ENCODE results near the gene GATA5.

The GATA5 gene

DNA sequence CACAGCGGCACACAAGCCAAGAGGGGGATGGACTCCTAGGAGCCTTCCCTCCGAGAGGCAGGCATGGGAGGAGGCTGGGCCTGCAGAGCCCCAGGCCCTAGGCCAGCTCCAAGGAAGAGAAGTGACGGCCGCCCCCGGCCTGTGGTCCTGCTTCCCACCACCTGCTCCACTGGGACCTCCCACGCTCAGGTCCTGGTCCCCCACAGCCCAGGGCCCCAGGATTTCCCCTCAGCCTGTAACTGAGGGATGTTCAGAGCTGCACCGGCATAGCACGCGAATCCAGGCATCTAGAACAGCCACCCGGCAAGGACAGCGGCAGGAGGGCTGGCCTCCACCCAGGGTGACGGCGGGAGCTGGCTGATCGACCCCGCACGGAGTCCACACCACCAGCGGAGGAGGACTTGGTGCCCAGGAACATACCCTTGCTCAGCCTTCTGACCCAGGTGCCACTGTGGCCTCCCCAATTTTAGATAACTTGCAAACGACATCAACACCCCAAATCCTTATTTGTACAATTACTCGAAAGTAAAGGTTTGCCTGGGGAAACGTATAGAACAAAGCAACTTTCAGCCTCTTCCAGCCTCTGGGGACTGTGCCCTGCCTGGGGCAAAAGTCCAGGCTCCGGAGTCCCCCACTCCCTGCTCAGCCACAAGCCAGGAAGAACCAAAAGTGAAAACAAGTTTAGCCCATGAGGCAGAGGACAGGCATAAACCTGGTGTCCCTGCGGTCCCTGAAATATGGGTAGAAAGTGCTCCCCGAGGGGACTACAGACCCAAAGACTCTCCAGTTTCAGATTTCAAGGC is 3.5 kb downstream of the GATA5 start:
- DNase-seq: no peak

DNA sequence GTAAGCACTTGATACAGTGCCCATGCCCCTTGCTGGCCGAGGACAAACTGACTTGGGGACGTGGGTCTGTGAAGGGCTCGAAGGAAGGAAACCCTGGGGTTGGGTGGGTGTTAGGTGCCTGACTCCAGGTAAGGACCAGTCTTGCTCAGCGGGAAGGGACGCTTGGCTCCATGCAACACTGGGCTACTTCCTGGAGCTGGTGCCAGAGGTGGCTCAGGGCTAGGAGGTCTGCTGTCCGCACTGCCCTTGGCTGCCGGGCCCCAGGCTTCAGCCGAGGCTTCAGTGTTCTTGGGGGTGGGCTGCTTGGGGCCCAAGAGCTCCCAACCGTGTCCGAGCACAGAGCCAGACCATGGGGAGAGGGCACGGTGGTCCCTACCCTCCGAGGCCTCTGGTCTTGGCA is 5.3 kb downstream of the GATA5 start:
- DNase-seq: no peak

- DNase-seq: no peak
Measured at GRCh38 chr20:62470001-62470400, 5.8 kb downstream of the GATA5 start.

DNA sequence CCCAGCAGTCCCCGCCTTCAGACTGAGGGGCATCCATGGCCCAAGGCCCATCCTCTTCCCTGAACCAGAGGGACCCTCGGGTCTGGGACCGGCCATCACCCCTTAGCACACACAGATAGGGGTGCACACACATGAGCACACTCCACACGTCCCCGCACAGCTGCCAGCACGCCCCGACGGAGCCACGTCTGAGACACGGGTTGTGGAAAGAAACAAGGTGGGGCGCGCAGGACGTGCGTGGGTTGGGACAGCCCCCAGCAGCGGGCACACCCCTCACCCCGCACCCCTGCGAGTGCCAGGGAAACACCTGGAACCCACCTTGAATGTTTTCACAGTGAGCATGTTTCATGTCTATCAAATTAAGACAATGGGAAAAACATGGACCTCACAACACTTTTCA is 6.4 kb downstream of the GATA5 start:
- DNase-seq: no peak

- no peak for DNase-seq
Measured at GRCh38 chr20:62466806-62467537, 8.8 kb downstream of the GATA5 start.

DNA sequence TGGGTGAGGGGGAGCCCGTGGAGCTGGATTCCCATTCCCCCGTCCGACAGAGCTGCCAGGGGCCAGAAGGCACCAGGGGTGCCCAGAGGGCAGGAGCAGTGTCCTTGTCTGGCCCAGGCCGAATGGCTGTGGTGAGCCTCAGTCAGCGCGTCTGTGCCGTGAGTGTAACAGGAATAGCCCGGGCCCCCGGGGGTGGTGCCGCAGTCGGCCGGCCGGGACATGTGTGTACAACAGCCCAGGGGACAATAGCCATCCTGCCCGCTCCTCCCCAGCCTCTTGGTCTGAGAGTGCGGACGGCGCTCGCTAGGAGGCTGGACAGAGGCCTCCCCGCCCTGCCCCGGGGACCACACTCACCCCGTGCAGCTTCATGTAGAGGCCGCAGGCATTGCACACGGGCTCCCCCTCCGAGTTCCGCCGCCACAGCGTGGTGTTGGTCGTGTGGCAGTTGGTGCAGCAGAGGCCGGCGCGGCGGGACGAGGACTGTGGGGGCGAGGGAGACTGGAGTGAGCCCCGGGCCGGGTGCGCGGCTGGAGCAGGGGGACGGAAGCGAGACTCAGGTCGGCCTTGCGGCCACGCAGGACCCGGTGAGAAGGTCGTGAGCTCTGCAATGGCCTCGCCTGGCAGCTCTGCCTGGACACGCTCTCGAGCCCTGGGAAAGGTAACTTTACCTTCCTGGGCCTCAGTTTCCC is 9.6 kb downstream of the GATA5 start:
- DNase-seq: no peak

GRCh38 chr20:62464990-62465389 is 10.8 kb downstream of the GATA5 start:
- DNase-seq: no peak

GRCh38 chr20:62464425-62464770 is 11.4 kb downstream of the GATA5 start:
- no peak for DNase-seq

DNA sequence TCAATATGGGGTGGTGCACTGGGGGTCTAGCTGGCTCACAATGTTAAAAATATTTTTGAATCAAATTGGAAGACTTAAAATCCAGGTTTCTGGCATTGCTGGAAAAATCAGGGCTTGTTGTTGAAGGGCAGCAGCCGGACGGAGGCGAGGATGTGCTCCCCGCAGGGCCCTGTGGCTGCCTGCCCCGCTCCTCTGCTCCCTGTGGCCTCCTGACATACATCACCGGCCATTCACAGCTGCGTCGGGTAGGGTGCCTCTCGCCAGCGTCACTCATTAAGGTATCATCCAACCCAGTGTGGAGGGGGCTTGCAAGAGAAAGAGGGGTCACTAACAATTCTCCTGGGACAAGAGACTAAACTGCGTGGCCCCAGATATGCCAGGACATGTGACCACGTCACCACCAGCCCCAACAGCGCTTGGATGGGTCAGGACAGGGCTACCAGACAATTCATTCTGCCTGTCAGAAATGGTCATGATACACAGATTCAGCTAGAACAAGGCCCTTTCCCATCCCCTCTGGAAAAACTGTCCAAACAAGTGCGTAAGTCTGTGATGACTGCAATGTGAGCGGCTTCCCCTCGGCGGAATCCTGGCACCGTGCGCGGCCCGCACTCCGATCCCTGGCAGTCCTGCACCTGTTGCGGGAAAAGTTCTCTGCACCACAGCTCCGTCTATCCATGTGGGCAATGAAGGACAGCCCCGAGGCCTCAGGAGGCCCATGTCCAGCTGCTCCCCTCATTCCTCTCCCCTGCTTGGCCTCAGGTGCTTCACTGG is 12.0 kb downstream of the GATA5 start:
- DNase-seq: no peak

GRCh38 chr20:62462976-62463592 is 12.7 kb downstream of the GATA5 start:
- DNase-seq: no peak

GRCh38 chr20:62461834-62462233 is 14.0 kb downstream of the GATA5 start:
- DNase-seq: no peak

- no peak for DNase-seq
Measured at GRCh38 chr20:62461157-62461556, 14.6 kb downstream of the GATA5 start.

GRCh38 chr20:62460678-62461077 is 15.1 kb downstream of the GATA5 start:
- no peak for DNase-seq

DNA sequence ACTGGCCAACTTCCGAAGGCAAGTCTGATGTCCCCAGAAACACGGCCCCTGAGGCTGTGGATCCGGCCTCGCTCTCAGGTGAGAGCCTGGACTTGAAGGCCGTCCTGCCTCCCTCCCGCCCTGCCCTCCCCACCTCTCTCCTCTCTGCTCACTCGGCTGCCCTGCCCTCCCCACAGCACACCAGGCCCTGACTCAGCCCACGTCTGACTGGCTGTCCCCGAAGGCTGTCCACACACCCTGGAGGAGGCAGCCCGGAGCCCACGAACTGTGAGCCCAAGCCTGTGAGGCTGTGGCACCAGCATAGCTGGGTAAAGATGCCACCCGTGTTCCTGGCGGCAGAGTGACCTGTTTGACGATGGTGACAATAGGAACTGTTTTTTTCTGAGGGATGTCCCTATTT is 16.3 kb downstream of the GATA5 start:
- no peak for DNase-seq

- no peak for DNase-seq
Measured at GRCh38 chr20:62458275-62459251, 17.2 kb downstream of the GATA5 start.

DNA sequence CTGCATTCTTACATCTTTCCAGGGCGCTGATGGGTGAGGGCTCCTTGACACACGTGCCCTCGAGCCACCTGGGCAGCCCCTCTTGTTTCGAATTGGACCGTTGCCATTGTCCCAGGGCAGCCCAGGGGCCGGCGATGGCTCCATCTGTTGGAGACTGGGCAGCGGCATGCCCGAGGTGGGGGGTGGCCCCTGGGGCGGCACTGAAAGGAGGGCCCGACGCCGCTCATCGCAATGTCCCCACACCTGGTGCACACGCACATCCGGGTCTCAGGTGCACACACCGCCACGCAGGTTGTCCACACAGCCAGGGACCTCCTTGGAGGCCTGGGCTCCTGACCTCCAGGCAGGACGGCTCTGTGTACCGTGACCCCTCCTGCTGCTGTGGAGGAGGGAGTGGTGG is 18.0 kb downstream of the GATA5 start:
- no peak for DNase-seq

- no peak for DNase-seq
Measured at GRCh38 chr20:62457098-62457497, 18.7 kb downstream of the GATA5 start.

DNA sequence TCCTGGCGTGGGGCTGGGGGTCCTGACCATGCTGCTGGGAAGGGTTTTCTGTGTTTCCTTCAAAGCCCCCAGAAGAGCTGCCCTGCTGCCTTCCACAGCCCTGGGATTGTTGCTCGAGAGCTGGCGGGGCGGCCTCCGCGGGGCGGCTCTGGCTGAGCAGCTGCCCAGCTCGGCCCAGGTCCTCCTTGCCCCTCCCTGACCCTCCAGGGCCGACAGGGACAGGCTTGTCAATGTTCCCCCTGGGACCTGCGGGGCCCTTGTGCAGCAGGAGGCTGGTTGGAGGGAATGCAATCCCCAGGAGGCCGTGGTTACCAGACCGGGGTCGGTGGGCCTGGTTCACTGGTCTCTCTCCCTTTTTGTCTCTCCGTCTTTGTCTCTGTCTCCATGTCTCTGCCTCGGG is 19.9 kb downstream of the GATA5 start:
- DNase-seq: no peak

GRCh38 chr20:62454904-62455636 is 20.7 kb downstream of the GATA5 start:
- no peak for DNase-seq

GRCh38 chr20:62453186-62453808 is 22.5 kb downstream of the GATA5 start:
- DNase-seq: no peak
